A549 (cell line): Measurements from ENCODE around the gene EPN1. TPM values are rescaled to one million over a fixed set of nuclear protein-coding genes. Genes with fewer than 3 reads are reported as not detected.

Experiments
- ATAC-seq, 2 experiments: fragments of 200-7000 bp in 1 of 2; fragments of >200 bp in 1 of 2; cut with Nextera tagmentation in 1 of 2; cut with Tn5 transposase in 1 of 2; 3 replicates each; pipeline versions ENCODE4 v1.8.0 to v1.9.1; 2018 to 2020; ENCODE audit warnings: mild to moderate bottlenecking in 1 of 2, moderate library complexity in 1 of 2
- CTCF ChIA-PET: fragments of 300-600 bp; sonication (Branson Sonifier 250); formaldehyde crosslinking; extraction: SDS; loops from one replicate; lab custom pipeline; 2021; ENCODE audit warnings: antibody characterized with exemption, inconsistent platforms; lab: Yijun Ruan, JAX
- POLR2A ChIA-PET: fragments of 350-600 bp; formaldehyde crosslinking; extraction: SDS; loops from one replicate; lab custom pipeline; 2021; ENCODE audit warnings: antibody characterized with exemption, inconsistent platforms; lab: Yijun Ruan, JAX
- DNase-seq, 2 experiments: peaks; one replicate each; pipeline versions ENCODE4 v3.0.0 to v3.0.0-alpha.2; 2011 to 2016; ENCODE audit warnings: low read depth in 1 of 2, low spot score in 1 of 2
- FAIRE-seq: peaks from 2 replicates; lab custom pipeline; 2011; peaks lifted over from hg19 to GRCh38; lab: Jason Lieb, UNC
- H3K27ac ChIP-seq, 2 experiments: fragments of >200 bp; sonication (Bioruptor Twin); formaldehyde crosslinking; 3 replicates each; pipeline ENCODE4 v1.5.1; 2016 to 2017
- H3K4me1 ChIP-seq: fragments of >200 bp; sonication (Bioruptor Twin); formaldehyde crosslinking; 3 replicates; pipeline ENCODE4 v1.6.1; 2016
- H3K4me2 ChIP-seq: fragments of >200 bp; sonication (Bioruptor Twin); formaldehyde crosslinking; 3 replicates; pipeline ENCODE4 v1.6.1; 2016
- H3K4me3 ChIP-seq: fragments of >200 bp; sonication (Bioruptor Twin); formaldehyde crosslinking; 3 replicates; pipeline ENCODE4 v1.5.1; 2016
- H3K9me3 ChIP-seq: fragments of >200 bp; sonication (Bioruptor Twin); formaldehyde crosslinking; 3 replicates; pipeline ENCODE4 v1.6.1; 2016
- CEBPB ChIP-seq, 2 experiments: fragments of >200 bp in 1 of 2; sonication (Bioruptor Twin) in 1 of 2; formaldehyde crosslinking in 1 of 2; IDR thresholded peaks; 2 replicates each; pipeline ENCODE4 v1.6.1; 2012 to 2016
- EHF ChIP-seq: fragments of 250-450 bp; sonication (Bioruptor Pico); IDR thresholded peaks from 2 replicates; pipeline ENCODE4 v1.5.0; 2020; ENCODE audit warnings: mild to moderate bottlenecking
- HOXB5 ChIP-seq: fragments of 250-450 bp; sonication (Bioruptor Pico); IDR thresholded peaks from 2 replicates; pipeline ENCODE4 v1.5.0; 2020; ENCODE audit warnings: mild to moderate bottlenecking, moderate library complexity
- KDM5A ChIP-seq: fragments of 200-600 bp; sonication (generic); IDR thresholded peaks from 2 replicates; pipeline ENCODE4 v1.6.1; 2016; ENCODE audit warnings: antibody characterized with exemption, mild to moderate bottlenecking
- MAFK ChIP-seq: fragments of 450-650 bp; IDR thresholded peaks from 2 replicates; pipeline ENCODE4 v1.6.1; 2014; ENCODE audit not compliant: partially characterized antibody
- MYC ChIP-seq: IDR thresholded peaks from 2 replicates; pipeline ENCODE4 v1.6.1; 2012; ENCODE audit warnings: mild to moderate bottlenecking, inconsistent platforms, low read length, improper control_type of control experiment, borderline replicate concordance
- NFE2L2 ChIP-seq: fragments of 150-350 bp; conservative IDR thresholded peaks from 2 replicates; pipeline ENCODE4 v1.6.1; 2014; ENCODE audit warnings: low read length
- POLR2AphosphoS2 ChIP-seq: conservative IDR thresholded peaks from 2 replicates; pipeline ENCODE4 v1.6.1; 2012; ENCODE audit warnings: low read length, improper control_type of control experiment, inconsistent platforms
- RCOR1 ChIP-seq: fragments of 150-350 bp; IDR thresholded peaks from 2 replicates; pipeline ENCODE4 v1.6.1; 2014; ENCODE audit warnings: antibody characterized with exemption, low read length, low read depth
- REST ChIP-seq: fragments of 200-600 bp; sonication (generic); IDR thresholded peaks from 2 replicates; pipeline ENCODE4 v1.6.1; 2016; ENCODE audit warnings: antibody characterized with exemption, mild to moderate bottlenecking, moderate library complexity
- RFX5 ChIP-seq: fragments of 450-650 bp; IDR thresholded peaks from 2 replicates; pipeline ENCODE4 v1.7.1; 2014; ENCODE audit warnings: antibody characterized with exemption, mild to moderate bottlenecking, moderate library complexity
- RNF2 ChIP-seq: fragments of 200-600 bp; sonication (generic); IDR thresholded peaks from 2 replicates; pipeline ENCODE4 v1.6.1; 2016; ENCODE audit warnings: low read depth, mild to moderate bottlenecking, antibody characterized with exemption, moderate library complexity, borderline replicate concordance
- SMC3 ChIP-seq: fragments of >200 bp; sonication (Bioruptor Twin); formaldehyde crosslinking; IDR thresholded peaks from 3 replicates; pipeline ENCODE4 v1.6.1; 2018; ENCODE audit warnings: inconsistent platforms
- SREBF2 ChIP-seq: fragments of 450-650 bp; IDR thresholded peaks from 2 replicates; pipeline ENCODE4 v1.6.1; 2014; ENCODE audit warnings: mild to moderate bottlenecking, moderate library complexity
- TFCP2L1 ChIP-seq: fragments of 250-450 bp; sonication (Bioruptor Pico); IDR thresholded peaks from 2 replicates; pipeline ENCODE4 v1.5.0; 2021; ENCODE audit warnings: mild to moderate bottlenecking
- USF2 ChIP-seq: fragments of 450-650 bp; IDR thresholded peaks from 2 replicates; pipeline ENCODE4 v1.6.1; 2014; ENCODE audit warnings: antibody characterized with exemption
- ZC3H11A ChIP-seq: fragments of 450-650 bp; IDR thresholded peaks from 2 replicates; pipeline ENCODE4 v1.6.1; 2014; ENCODE audit warnings: antibody characterized with exemption, mild to moderate bottlenecking
- ZNF302 ChIP-seq: fragments of 250-450 bp; sonication (Bioruptor Pico); IDR thresholded peaks from 2 replicates; pipeline ENCODE4 v1.9.0; 2021; ENCODE audit warnings: inconsistent platforms, mild to moderate bottlenecking, moderate library complexity
- WGBS: methylation state at CpG from one replicate; pipeline ENCODE4 v1.1.6; 2017; ENCODE audit errors: missing lambda C conversion rate; 5-methylcytosine and 5-hydroxymethylcytosine counted together
- polyA plus RNA-seq, 4 experiments: library from polyadenylated mRNA; depleted of rRNA in 3 of 4; stranded (reverse); fragments of >200 nt; fragmentation: RNase III in 1 of 4; extraction: RNeasy Plus Mini Kit Qiagen cat#74134 plus additional on column Dnase treatment in 1 of 4; gene quantifications; 2 replicates in 3 of 4; 3 replicates in 1 of 4; pipeline ENCODE4 v1.2.3, GENCODE V29; 2011 to 2017
- TF ChIP-seq, protein P1 (sequence below): IDR thresholded peaks from 2 replicates; pipeline ENCODE4 v1.6.1; 2012

Gene EPN1
- polyA plus RNA-seq, 2 of the 4 experiments (the other 2 are of a cell fraction), result 43.7 to 139 TPM

DNA sequence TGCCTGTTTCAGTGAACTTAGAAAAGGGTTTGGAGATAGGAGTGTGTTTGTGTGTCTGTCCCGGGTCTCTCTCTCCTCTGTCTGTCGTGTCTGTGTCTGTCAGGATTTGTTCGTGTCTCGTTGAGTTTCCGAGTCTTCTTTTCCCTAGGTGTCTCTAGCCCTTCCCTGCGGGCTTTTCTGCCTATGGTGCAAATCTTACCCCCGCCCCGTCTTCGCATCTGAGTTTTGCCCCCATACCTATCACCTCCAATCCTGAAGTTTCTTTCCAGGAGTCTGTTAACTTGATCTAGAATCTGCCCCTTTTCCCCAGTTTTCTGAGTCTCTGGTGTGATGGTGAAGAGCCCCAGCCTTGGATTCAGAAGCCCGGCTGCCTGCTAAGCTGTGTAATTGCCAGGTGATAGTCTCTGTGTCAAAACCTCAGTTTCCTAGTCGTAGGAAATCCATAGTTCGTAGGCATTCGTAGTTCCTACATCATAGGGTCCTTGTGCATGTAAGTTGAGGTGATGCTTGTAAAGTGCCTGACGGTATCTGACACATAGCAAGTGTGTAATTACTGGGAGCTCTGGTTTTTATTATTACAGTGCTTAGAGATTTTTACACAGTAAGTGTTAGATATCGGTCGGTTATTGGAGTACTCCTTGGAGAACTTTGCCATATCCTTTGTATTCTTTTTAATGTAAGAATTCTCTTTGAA lies 782 bp downstream of the EPN1 start:
- no peak for FAIRE-seq
- POLR2A ChIA-PET, result no interaction called here
- no peak for ATAC-seq
- peak overlapping the region; percentile 94 to 96 for H3K27ac ChIP-seq
- no peaks in the 10 kb centered on the region for H3K9me3 ChIP-seq
- TF ChIP-seq MAFK (peak; percentile 45), CEBPB (IDR thresholded peaks at IDR 0.05) (no peak), NFE2L2 (no peak; the same call in 1 of the 2 replicates)
- no peak for DNase-seq
- peak overlapping the region; percentile 97 for H3K4me2 ChIP-seq
- H3K4me3 ChIP-seq, result peak overlapping the region; percentile 93
- 22% methylated on average over 16 of the region's 16 CpGs for WGBS
- H3K4me1 ChIP-seq, result peaks cover 46% of the 10 kb centered on the region
- CTCF ChIA-PET, result interaction anchor here (1.3 kb wide), 1 partner anchor 658 kb away, joined by 3 read pairs; no protein-coding TSS in a partner anchor

DNA sequence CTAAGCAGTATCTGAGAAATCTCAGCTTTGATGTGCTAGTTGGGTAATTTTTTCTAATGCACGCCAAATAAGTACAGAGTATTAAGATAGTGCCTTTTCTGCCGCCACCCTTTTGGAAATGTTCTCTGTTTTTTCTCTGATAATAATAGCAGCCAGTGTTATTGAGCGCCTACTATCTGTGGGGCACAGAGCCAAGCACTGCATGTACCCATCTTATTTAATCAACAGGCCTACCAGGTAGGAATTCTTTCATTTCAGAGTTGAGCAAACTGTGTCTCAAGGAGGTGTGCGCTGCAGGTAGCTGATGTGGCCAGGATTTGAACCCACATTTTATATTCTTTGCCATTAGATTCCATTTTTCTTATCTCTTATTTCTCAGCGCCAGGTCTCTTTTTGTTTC lies 1.4 kb downstream of the EPN1 start:
- 84% methylated on average over 5 of the region's 5 CpGs for WGBS
- no peak for FAIRE-seq
- DNase-seq, result no peak
- ATAC-seq, result no peak
- Histone ChIP-seq H3K4me2 (peak overlapping the region; percentile 97), H3K27ac (no peak overlapping the region), H3K9me3 (no peaks in the 10 kb centered on the region), H3K4me3 (peak overlapping the region; percentile 93), H3K4me1 (peaks cover 40% of the 10 kb centered on the region)
- no peak for TF ChIP-seq REST
- no peak for TF ChIP-seq CEBPB (IDR thresholded peaks at IDR 0.05)
- no peak for TF ChIP-seq ZNF302 (CRISPR knock-in tag)
- TF ChIP-seq EHF (CRISPR knock-in tag), result no peak
- TF ChIP-seq USF2, result no peak
- no peak for TF ChIP-seq HOXB5 (CRISPR knock-in tag)
- TF ChIP-seq, all 56 proteins: peak for 0
- ChIA-PET CTCF (interaction anchor here (1.3 kb wide), 1 partner anchor 657 kb away, joined by 3 read pairs; no protein-coding TSS in a partner anchor), POLR2A (interaction anchor here (1.0 kb wide), 1 partner anchor 22 kb away, joined by 3 read pairs; no protein-coding TSS in a partner anchor)

- CTCF ChIA-PET, result interaction anchor here (1.3 kb wide), 1 partner anchor 656 kb away, joined by 3 read pairs; no protein-coding TSS in a partner anchor
- H3K27ac ChIP-seq, result no peak overlapping the region
- 94% methylated on average over 7 of the region's 7 CpGs for WGBS
- peak overlapping the region; percentile 93; the same call in 1 of the 3 replicates for H3K4me3 ChIP-seq
- DNase-seq, result no peak
- POLR2A ChIA-PET, result interaction anchor here (1.0 kb wide), 1 partner anchor 23 kb away, joined by 3 read pairs; no protein-coding TSS in a partner anchor
- FAIRE-seq, result no peak
- H3K4me1 ChIP-seq, result peaks cover 40% of the 10 kb centered on the region
- no peak for ATAC-seq
- H3K9me3 ChIP-seq, result no peaks in the 10 kb centered on the region
- no peak for TF ChIP-seq RCOR1
- TF ChIP-seq, protein P1, sequence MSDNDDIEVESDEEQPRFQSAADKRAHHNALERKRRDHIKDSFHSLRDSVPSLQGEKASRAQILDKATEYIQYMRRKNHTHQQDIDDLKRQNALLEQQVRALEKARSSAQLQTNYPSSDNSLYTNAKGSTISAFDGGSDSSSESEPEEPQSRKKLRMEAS, result no peak
- TF ChIP-seq KDM5A, result no peak
- no peak for TF ChIP-seq SMC3
- no peak for TF ChIP-seq USF2
- no peak for TF ChIP-seq TFCP2L1 (CRISPR knock-in tag)
- no peak for TF ChIP-seq MYC
- TF ChIP-seq ZC3H11A, result no peak
- TF ChIP-seq RNF2, result no peak
- no peak for TF ChIP-seq POLR2AphosphoS2
- no peak for TF ChIP-seq REST
- no peak for TF ChIP-seq ZNF302 (CRISPR knock-in tag)
- no peak for TF ChIP-seq RFX5
- no peak for TF ChIP-seq SREBF2
- peak overlapping the region; percentile 97 for H3K4me2 ChIP-seq
These were observed 2.0 kb downstream of the EPN1 start for GRCh38 chr19:55676889-55677505.
